DOHH2 (cell line): ENCODE measurements around the gene NID1.
"Not testable (repeated sequence)": the region's sequence is repeated elsewhere in the genome, so short reads cannot be mapped to it uniquely, and the experiment has no call there.

Experiments used
- H3F3A ChIP-seq: fragments of 200-600 bp; sonication (generic), shearing (Covaris generic); 2 replicates; pipeline ENCODE4 v1.6.0; 2016; ENCODE audit warnings: antibody characterized with exemption, mild to moderate bottlenecking; ENCODE audit not compliant: control insufficient read depth, insufficient read depth
- H3K27ac ChIP-seq: fragments of 200-600 bp; sonication (generic); 2 replicates; pipeline ENCODE4 v1.5.1; 2014; ENCODE audit warnings: low read depth, mild to moderate bottlenecking, low read length, moderate library complexity
- H3K27me3 ChIP-seq: fragments of 200-600 bp; sonication (generic); 2 replicates; pipeline ENCODE4 v1.6.1; 2014; ENCODE audit warnings: mild to moderate bottlenecking, low read length, mixed read lengths; ENCODE audit not compliant: control insufficient read depth
- H3K36me3 ChIP-seq: fragments of 200-600 bp; sonication (generic); 2 replicates; pipeline ENCODE4 v1.6.1; 2014; ENCODE audit warnings: mild to moderate bottlenecking, low read length, moderate library complexity, mixed read lengths; ENCODE audit not compliant: control insufficient read depth
- H3K4me1 ChIP-seq: fragments of 200-600 bp; sonication (generic); 2 replicates; pipeline ENCODE4 v1.6.1; 2014; ENCODE audit warnings: mild to moderate bottlenecking, low read length, mixed read lengths; ENCODE audit not compliant: control insufficient read depth
- H3K4me2 ChIP-seq: fragments of 200-600 bp; sonication (generic); 2 replicates; pipeline ENCODE4 v1.6.0; 2014; ENCODE audit warnings: mild to moderate bottlenecking, low read length, moderate library complexity
- H3K4me3 ChIP-seq: fragments of 200-600 bp; sonication (generic); 2 replicates; pipeline ENCODE4 v1.5.1; 2014; ENCODE audit warnings: mild to moderate bottlenecking, low read length, mixed read lengths
- H3K79me2 ChIP-seq: fragments of 200-600 bp; sonication (generic); 2 replicates; pipeline ENCODE4 v1.6.1; 2014; ENCODE audit warnings: mild to moderate bottlenecking, low read length, mixed read lengths; ENCODE audit not compliant: control insufficient read depth
- H3K9me2 ChIP-seq: fragments of 200-600 bp; sonication (generic); replicated peaks from 2 replicates; pipeline ENCODE4 v1.6.1; 2014; ENCODE audit warnings: mild to moderate bottlenecking, low read length, mixed read lengths; ENCODE audit not compliant: control insufficient read depth
- H3K9me3 ChIP-seq: fragments of 200-600 bp; sonication (generic); 2 replicates; pipeline ENCODE4 v1.6.1; 2014; ENCODE audit warnings: antibody characterized with exemption, low read length, mixed read lengths; ENCODE audit not compliant: control insufficient read depth, insufficient read depth
- H4K20me1 ChIP-seq: fragments of 200-600 bp; sonication (generic); 2 replicates; pipeline ENCODE4 v1.6.0; 2014; ENCODE audit warnings: low read depth, mild to moderate bottlenecking, antibody characterized with exemption, low read length, moderate library complexity; ENCODE audit not compliant: control insufficient read depth, insufficient read depth
- EZH2phosphoT487 ChIP-seq: fragments of 200-600 bp; sonication (generic); IDR thresholded peaks from 2 replicates; pipeline ENCODE4 v1.6.1; 2017; ENCODE audit warnings: borderline replicate concordance, mild to moderate bottlenecking, antibody characterized with exemption, low read length, moderate library complexity, mixed read lengths
- TF ChIP-seq, protein P1 (sequence below): fragments of 200-600 bp; sonication (generic); IDR thresholded peaks from one replicate; pipeline ENCODE4 v1.5.1; 2014; ENCODE audit warnings: antibody characterized with exemption, mild to moderate bottlenecking, low read depth, low read length; ENCODE audit not compliant: poor library complexity, severe bottlenecking

Gene NID1

DNA sequence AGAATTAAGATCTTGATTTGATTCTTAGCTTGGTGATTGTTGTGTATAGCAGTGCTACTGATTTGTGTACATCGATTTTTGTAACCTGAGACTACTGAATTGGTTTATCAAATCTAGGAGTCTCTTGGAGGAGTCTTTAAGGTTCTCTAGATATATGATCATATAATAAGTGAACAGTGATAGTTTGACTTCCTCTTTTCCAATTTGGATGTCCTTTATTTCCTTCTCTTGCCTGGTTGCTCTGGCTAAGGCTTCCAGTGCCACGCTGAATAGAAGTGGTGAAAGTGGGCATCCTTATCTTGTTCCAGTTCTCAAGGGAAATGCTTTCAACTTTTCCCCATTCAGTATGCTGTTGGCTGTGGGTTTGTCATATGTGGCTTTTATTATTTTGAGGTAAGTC, 136.7 kb downstream of the NID1 start:
- Histone ChIP-seq H3K9me3 (no peaks in the 10 kb centered on the region), H3K79me2 (no peaks in the 10 kb centered on the region), H4K20me1 (no peaks in the 10 kb centered on the region), H3K27me3 (peaks cover 22% of the 10 kb centered on the region), H3K4me3 (no peak overlapping the region), H3K4me1 (peaks cover 33% of the 10 kb centered on the region), H3K9me2 (no peaks in the 10 kb centered on the region), H3K4me2 (no peak overlapping the region), H3K27ac (no peak overlapping the region), H3F3A (no peaks in the 10 kb centered on the region), H3K36me3 (no peaks in the 10 kb centered on the region)
- no peak for TF ChIP-seq EZH2phosphoT487
- TF ChIP-seq, protein P1, sequence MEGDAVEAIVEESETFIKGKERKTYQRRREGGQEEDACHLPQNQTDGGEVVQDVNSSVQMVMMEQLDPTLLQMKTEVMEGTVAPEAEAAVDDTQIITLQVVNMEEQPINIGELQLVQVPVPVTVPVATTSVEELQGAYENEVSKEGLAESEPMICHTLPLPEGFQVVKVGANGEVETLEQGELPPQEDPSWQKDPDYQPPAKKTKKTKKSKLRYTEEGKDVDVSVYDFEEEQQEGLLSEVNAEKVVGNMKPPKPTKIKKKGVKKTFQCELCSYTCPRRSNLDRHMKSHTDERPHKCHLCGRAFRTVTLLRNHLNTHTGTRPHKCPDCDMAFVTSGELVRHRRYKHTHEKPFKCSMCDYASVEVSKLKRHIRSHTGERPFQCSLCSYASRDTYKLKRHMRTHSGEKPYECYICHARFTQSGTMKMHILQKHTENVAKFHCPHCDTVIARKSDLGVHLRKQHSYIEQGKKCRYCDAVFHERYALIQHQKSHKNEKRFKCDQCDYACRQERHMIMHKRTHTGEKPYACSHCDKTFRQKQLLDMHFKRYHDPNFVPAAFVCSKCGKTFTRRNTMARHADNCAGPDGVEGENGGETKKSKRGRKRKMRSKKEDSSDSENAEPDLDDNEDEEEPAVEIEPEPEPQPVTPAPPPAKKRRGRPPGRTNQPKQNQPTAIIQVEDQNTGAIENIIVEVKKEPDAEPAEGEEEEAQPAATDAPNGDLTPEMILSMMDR = no peak

GRCh38 chr1:235927551-235927950, 137.3 kb downstream of the NID1 start:
- H3K9me2 ChIP-seq, H3K4me2 ChIP-seq, H3K27ac ChIP-seq, H3F3A ChIP-seq, H3K36me3 ChIP-seq, H3K9me3 ChIP-seq, H3K4me3 ChIP-seq, H3K79me2 ChIP-seq, H4K20me1 ChIP-seq: not testable (repeated sequence)
- Histone ChIP-seq H3K4me1 (peaks cover 27% of the 10 kb centered on the region), H3K27me3 (peaks cover 16% of the 10 kb centered on the region)
